Astrocyte of the spinal cord (primary cell): ENCODE data around the gene C6orf15.
A peak's percentile ranks its signal among the peaks of the same experiment; 100 is the strongest.

ENCODE experiments used
- DNase-seq: peaks from one replicate; pipeline ENCODE4 v3.0.0; 2011; ENCODE audit warnings: low read depth, low spot score
- H3K4me3 ChIP-seq: 2 replicates; pipeline ENCODE4 v1.5.1; 2011; ENCODE audit warnings: low read depth, mild to moderate bottlenecking, low read length, moderate library complexity
- CTCF ChIP-seq: IDR thresholded peaks from 2 replicates; pipeline ENCODE4 v1.5.1; 2012; ENCODE audit warnings: low read depth, mild to moderate bottlenecking, low read length, inconsistent platforms
- in situ Hi-C: cut with HindIII; loops from 2 replicates; pipeline ENCODE4 v1.10.0; 2017; ENCODE audit warnings: low sequenced_read_pairs

C6orf15 gene

GRCh38 chr6:31135710-31136109 lies 23.3 kb upstream of the C6orf15 start:
- no peak for TF ChIP-seq CTCF
- no peak overlapping the region for H3K4me3 ChIP-seq
- in situ Hi-C loops: no loop called here
- DNase-seq: no peak

- TF ChIP-seq CTCF: no peak
- DNase-seq: no peak
- no peak overlapping the region for H3K4me3 ChIP-seq
- in situ Hi-C loops: no loop called here
Observed at GRCh38 chr6:31132806-31133205, 20.4 kb upstream of the C6orf15 start.

GRCh38 chr6:31131595-31131994 lies 19.2 kb upstream of the C6orf15 start:
- no peak for TF ChIP-seq CTCF
- in situ Hi-C loops: no loop called here
- no peak overlapping the region for H3K4me3 ChIP-seq
- DNase-seq: no peak

- H3K4me3 ChIP-seq: no peak overlapping the region
- in situ Hi-C loops: no loop called here
- no peak for DNase-seq
- TF ChIP-seq CTCF: no peak
Observed at GRCh38 chr6:31130751-31131150, 18.4 kb upstream of the C6orf15 start.

GRCh38 chr6:31129130-31129529 lies 16.8 kb upstream of the C6orf15 start:
- no peak for DNase-seq
- in situ Hi-C loops: no loop called here
- H3K4me3 ChIP-seq: no peak overlapping the region
- TF ChIP-seq CTCF: no peak

- in situ Hi-C loops: no loop called here
- peak; percentile 92 for TF ChIP-seq CTCF
- no peak overlapping the region for H3K4me3 ChIP-seq
- peak; percentile 35 for DNase-seq
Observed at GRCh38 chr6:31128093-31128676, 15.8 kb upstream of the C6orf15 start.
